B cell (primary cell): ENCODE data around the gene ZNF441.
A peak's percentile ranks its signal among the peaks of the same experiment; 100 is the strongest.

Source experiments
- CTCF ChIP-seq: fragments of 200-600 bp; IDR thresholded peaks from one replicate; pipeline ENCODE4 v1.8.0; 2022; ENCODE audit warnings: antibody characterized with exemption, mild to moderate bottlenecking
- EZH2 ChIP-seq: IDR thresholded peaks from 2 replicates; pipeline ENCODE4 v1.6.1; 2012; ENCODE audit warnings: borderline replicate concordance, low read depth, mild to moderate bottlenecking, moderate library complexity, low read length; ENCODE audit not compliant: insufficient read depth, poor library complexity, severe bottlenecking

- TF ChIP-seq CTCF = peak; percentile 88
- TF ChIP-seq EZH2 = no peak
Measured at GRCh38 chr19:11797491-11797890, 30.7 kb downstream of the ZNF441 start.
